Measurements from ENCODE around the gene ANO4. TPM values are rescaled to one million over a fixed set of nuclear protein-coding genes. Genes with fewer than 3 reads are reported as not detected.

The ANO4 gene
- total RNA-seq, 2 experiments from 2014 or later = not detected

GRCh38 chr12:100789975-100790374, 4.6 kb upstream of the ANO4 start:
- Mint-ChIP-seq H3K4me3 (no peak overlapping the region), H3K27me3 (peaks cover 6% of the 10 kb centered on the region), H3K27ac (no peak overlapping the region), H3K4me1 (ENCODE audit: low read depth) (no peaks in the 10 kb centered on the region), H3K36me3 (ENCODE audit: low read depth) (no peaks in the 10 kb centered on the region), H3K9me3 (no peaks in the 10 kb centered on the region)
- CTCF ChIA-PET = no interaction called here
- no peak for ATAC-seq
- POLR2A ChIA-PET = no interaction called here
- intact Hi-C loops (cut with micrococcal nuclease) = no loop called here
- no peak for DNase-seq
- TF ChIP-seq CTCF (IDR thresholded peaks at IDR 0.05) = no peak

- ATAC-seq (no peak), DNase-seq (no peak)
- Mint-ChIP-seq H3K36me3 (ENCODE audit: low read depth) (no peaks in the 10 kb centered on the region), H3K4me3 (no peak overlapping the region), H3K4me1 (ENCODE audit: low read depth) (no peaks in the 10 kb centered on the region), H3K9me3 (no peaks in the 10 kb centered on the region), H3K27me3 (peaks cover 10% of the 10 kb centered on the region), H3K27ac (no peak overlapping the region)
- ChIA-PET POLR2A (no interaction called here), CTCF (no interaction called here)
- TF ChIP-seq CTCF (IDR thresholded peaks at IDR 0.05) = no peak
- intact Hi-C loops (cut with micrococcal nuclease) = no loop called here
These were observed 4.0 kb upstream of the ANO4 start for GRCh38 chr12:100790552-100790951.

- ChIA-PET CTCF (no interaction called here), POLR2A (no interaction called here)
- no peaks in the 10 kb centered on the region for H3K36me3 Mint-ChIP-seq (ENCODE audit: low read depth)
- no peaks in the 10 kb centered on the region for H3K9me3 Mint-ChIP-seq
- ATAC-seq (no peak), DNase-seq (no peak)
- H3K4me3 Mint-ChIP-seq = no peak overlapping the region
- H3K27me3 Mint-ChIP-seq = peaks cover 9% of the 10 kb centered on the region
- no peak for TF ChIP-seq CTCF (IDR thresholded peaks at IDR 0.05)
- no peaks in the 10 kb centered on the region for H3K4me1 Mint-ChIP-seq (ENCODE audit: low read depth)
- no peak overlapping the region for H3K27ac Mint-ChIP-seq
- intact Hi-C loops (cut with micrococcal nuclease) = no loop called here
These were observed 1.4 kb upstream of the ANO4 start for GRCh38 chr12:100793182-100793581.

GRCh38 chr12:100795174-100795799, 711 bp downstream of the ANO4 start:
- no peaks in the 10 kb centered on the region for H3K9me3 Mint-ChIP-seq
- H3K4me1 Mint-ChIP-seq (ENCODE audit: low read depth) = no peaks in the 10 kb centered on the region
- ChIA-PET POLR2A (interaction anchor here (0.6 kb wide), 1 partner anchor 27 kb away, joined by 3 read pairs; no protein-coding TSS in a partner anchor), CTCF (no interaction called here)
- TF ChIP-seq CTCF (IDR thresholded peaks at IDR 0.05) = no peak
- H3K27ac Mint-ChIP-seq = no peak overlapping the region
- DNase-seq = no peak
- no peak for ATAC-seq
- no peaks in the 10 kb centered on the region for H3K36me3 Mint-ChIP-seq (ENCODE audit: low read depth)
- H3K4me3 Mint-ChIP-seq = no peak overlapping the region
- H3K27me3 Mint-ChIP-seq = peaks cover 9% of the 10 kb centered on the region
- intact Hi-C loops (cut with micrococcal nuclease) = no loop called here

DNA sequence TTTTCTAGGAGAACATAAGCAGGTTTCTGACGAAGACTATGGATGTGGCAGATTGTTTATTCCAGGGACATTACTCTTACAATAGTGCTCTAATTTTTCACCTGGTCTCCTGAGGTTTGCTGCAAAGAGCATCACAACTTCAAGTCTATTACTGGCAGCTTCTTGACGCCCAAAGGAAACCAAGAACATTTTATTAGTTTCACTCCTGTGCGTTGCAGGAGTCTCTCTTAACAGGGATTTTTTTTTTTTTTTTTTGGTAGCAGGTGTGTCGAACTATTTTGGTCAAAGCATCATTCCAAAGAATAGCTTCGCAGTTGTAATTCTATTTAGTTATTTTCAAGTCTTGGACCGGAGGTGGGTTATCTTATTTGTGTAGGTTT, 1.2 kb downstream of the ANO4 start:
- CTCF ChIA-PET = no interaction called here
- no peaks in the 10 kb centered on the region for H3K36me3 Mint-ChIP-seq (ENCODE audit: low read depth)
- no peak overlapping the region for H3K27ac Mint-ChIP-seq
- peaks cover 9% of the 10 kb centered on the region for H3K27me3 Mint-ChIP-seq
- no peak for TF ChIP-seq CTCF (IDR thresholded peaks at IDR 0.05)
- H3K4me3 Mint-ChIP-seq = no peak overlapping the region
- DNase-seq (no peak), ATAC-seq (no peak)
- POLR2A ChIA-PET = interaction anchor here (0.6 kb wide), 1 partner anchor 26 kb away, joined by 3 read pairs; no protein-coding TSS in a partner anchor
- intact Hi-C loops (cut with micrococcal nuclease) = no loop called here
- no peaks in the 10 kb centered on the region for H3K4me1 Mint-ChIP-seq (ENCODE audit: low read depth)
- H3K9me3 Mint-ChIP-seq = no peaks in the 10 kb centered on the region

All from activated CD8-positive, alpha-beta T cell treated with anti-CD3 and anti-CD28 coated beads for 36 hours (primary cell).